HepG2 (cell line): ENCODE measurements around the gene SPINK8. TPM values are rescaled to one million over a fixed set of nuclear protein-coding genes. Genes with fewer than 3 reads are reported as not detected.

ENCODE experiments used
- ATAC-seq: fragments of 200-7000 bp; cut with Tn5 transposase; 3 replicates; pipeline ENCODE4 v1.9.1; 2020; ENCODE audit warnings: mild to moderate bottlenecking, moderate library complexity
- BruUV-seq: library from RNA; stranded (reverse); fragments of 400-500 nt; replicated peaks from 2 replicates; lab custom pipeline; 2021; lab: Mats Ljungman, UMichigan
- CTCF ChIA-PET: fragments of 300-600 bp; formaldehyde crosslinking; extraction: SDS; loops from one replicate; lab custom pipeline; 2021; ENCODE audit warnings: low total read pairs, inconsistent platforms, low intra/inter-chr PET ratio; lab: Yijun Ruan, JAX
- POLR2A ChIA-PET: fragments of 350-600 bp; sonication (Branson Sonifier 250); formaldehyde crosslinking; loops from one replicate; lab custom pipeline; 2020; ENCODE audit warnings: antibody characterized with exemption, inconsistent platforms; lab: Yijun Ruan, JAX
- DNase-seq: peaks from one replicate; pipeline ENCODE4 v3.0.0-alpha.2; 2015; ENCODE audit warnings: low spot score
- FAIRE-seq: peaks from 3 replicates; lab custom pipeline; 2011; peaks lifted over from hg19 to GRCh38; lab: Jason Lieb, UNC
- H2AFZ ChIP-seq: one replicate; pipeline ENCODE4 v1.6.1; 2011; ENCODE audit warnings: low read length, inconsistent platforms
- H3K27ac ChIP-seq: fragments of 300-600 bp; 3 replicates; pipeline ENCODE4 v1.8.0; 2011; ENCODE audit warnings: mixed run types, mild to moderate bottlenecking, mixed read lengths, low read length, inconsistent platforms; ENCODE audit not compliant: insufficient read depth; ENCODE audit errors: extremely low read length
- H3K27me3 ChIP-seq, 2 experiments: fragments of 200-600 bp in 1 of 2; 2 replicates in 1 of 2; 3 replicates in 1 of 2; pipeline versions ENCODE4 v1.6.0 to v1.8.0; 2011; ENCODE audit warnings: low read length in 2 of 2, mild to moderate bottlenecking in 2 of 2, moderate library complexity in 2 of 2, inconsistent platforms in 1 of 2; ENCODE audit not compliant: insufficient read depth in 2 of 2, control insufficient read depth in 1 of 2
- H3K36me3 ChIP-seq, 2 experiments: fragments of 200-600 bp in 1 of 2; replicated peaks in 1 of 2; 2 replicates in 1 of 2; 3 replicates in 1 of 2; pipeline versions ENCODE4 v1.5.1 to v1.8.0; 2011; ENCODE audit warnings: low read length in 2 of 2, inconsistent platforms in 1 of 2; ENCODE audit not compliant: insufficient read depth in 2 of 2, control insufficient read depth in 1 of 2
- H3K4me1 ChIP-seq: 2 replicates; pipeline ENCODE4 v1.5.1; 2012; ENCODE audit warnings: low read length, inconsistent platforms; ENCODE audit not compliant: insufficient read depth
- H3K4me2 ChIP-seq: 2 replicates; pipeline ENCODE4 v1.6.0; 2011; ENCODE audit warnings: low read depth, low read length, inconsistent platforms
- H3K4me3 ChIP-seq, 3 experiments: fragments of 200-600 bp in 1 of 3; sonication (generic), shearing (Covaris generic) in 1 of 3; replicated peaks in 1 of 3; 2 replicates each; pipeline ENCODE4 v1.5.1; 2011 to 2016; ENCODE audit warnings: low read length in 3 of 3, inconsistent platforms in 2 of 3, low read depth in 2 of 3, mild to moderate bottlenecking in 2 of 3, control low read depth in 1 of 3, mixed read lengths in 1 of 3; ENCODE audit not compliant: insufficient read depth in 1 of 3
- H3K79me2 ChIP-seq: one replicate; pipeline ENCODE4 v1.6.1; 2011; ENCODE audit warnings: low read length, inconsistent platforms; ENCODE audit not compliant: insufficient read depth
- H3K9ac ChIP-seq: 2 replicates; pipeline ENCODE4 v1.6.0; 2011; ENCODE audit warnings: mild to moderate bottlenecking, low read depth, low read length, inconsistent platforms; ENCODE audit not compliant: insufficient read depth
- H3K9me3 ChIP-seq: 2 replicates; pipeline ENCODE4 v1.5.1; 2012; ENCODE audit warnings: mild to moderate bottlenecking, low read length
- H4K20me1 ChIP-seq: 2 replicates; pipeline ENCODE4 v1.6.0; 2011; ENCODE audit warnings: inconsistent platforms, mild to moderate bottlenecking, low read length, moderate library complexity; ENCODE audit not compliant: insufficient read depth
- FOXK2 ChIP-seq: fragments of 450-650 bp; IDR thresholded peaks from 2 replicates; pipeline ENCODE4 v1.6.1; 2016
- GLI4 ChIP-seq: sonication (generic); formaldehyde crosslinking; IDR thresholded peaks from 2 replicates; pipeline ENCODE4 v1.5.1; 2020; ENCODE audit warnings: missing genetic modification reagents, mild to moderate bottlenecking, moderate library complexity, borderline replicate concordance
- KDM5A ChIP-seq: fragments of 200-600 bp; sonication (generic); IDR thresholded peaks from 2 replicates; pipeline ENCODE4 v1.7.0; 2018; ENCODE audit warnings: antibody characterized with exemption, mild to moderate bottlenecking, low read length, borderline replicate concordance
- KDM5B ChIP-seq: sonication (generic); formaldehyde crosslinking; IDR thresholded peaks from 2 replicates; pipeline ENCODE4 v1.4.0; 2020; ENCODE audit warnings: missing genetic modification reagents, mild to moderate bottlenecking, borderline replicate concordance
- NBN ChIP-seq: fragments of 450-650 bp; conservative IDR thresholded peaks from 2 replicates; pipeline ENCODE4 v1.6.1; 2017
- SP1 ChIP-seq, 2 experiments: fragments of 450-650 bp in 1 of 2; sonication (generic) in 1 of 2; formaldehyde crosslinking in 1 of 2; IDR thresholded peaks; 2 replicates each; pipeline versions ENCODE4 v1.4.0 to v1.6.1; 2016 to 2020; ENCODE audit warnings: missing genetic modification reagents in 1 of 2
- STAG1 ChIP-seq: sonication (generic); formaldehyde crosslinking; IDR thresholded peaks from 2 replicates; pipeline ENCODE4 v1.4.0; 2020; ENCODE audit warnings: missing genetic modification reagents
- USF2 ChIP-seq, 2 experiments: sonication (generic) in 1 of 2; formaldehyde crosslinking in 1 of 2; IDR thresholded peaks; 2 replicates each; pipeline versions ENCODE4 v1.5.1 to v1.6.1; 2011 to 2020; ENCODE audit warnings: borderline replicate concordance in 1 of 2, low read depth in 1 of 2, low read length in 1 of 2, mild to moderate bottlenecking in 1 of 2, missing genetic modification reagents in 1 of 2, moderate library complexity in 1 of 2
- ZFP37 ChIP-seq: sonication (generic); formaldehyde crosslinking; IDR thresholded peaks from 2 replicates; pipeline ENCODE4 v1.4.0; 2020; ENCODE audit warnings: missing genetic modification reagents, borderline replicate concordance
- ZFP82 ChIP-seq: sonication (generic); formaldehyde crosslinking; IDR thresholded peaks from 2 replicates; pipeline ENCODE4 v1.5.1; 2020; ENCODE audit warnings: mild to moderate bottlenecking, missing genetic modification reagents, borderline replicate concordance
- ZNF430 ChIP-seq: sonication (generic); formaldehyde crosslinking; IDR thresholded peaks from 2 replicates; pipeline ENCODE4 v1.9.0; 2021; ENCODE audit warnings: mild to moderate bottlenecking, missing genetic modification reagents
- ZSCAN20 ChIP-seq: sonication (generic); formaldehyde crosslinking; IDR thresholded peaks from 2 replicates; pipeline ENCODE4 v1.4.0; 2020; ENCODE audit warnings: missing genetic modification reagents, mild to moderate bottlenecking, borderline replicate concordance
- WGBS: methylation state at CpG from one replicate; pipeline ENCODE4 v1.1.6; 2017; ENCODE audit warnings: low lambda C conversion rate; 5-methylcytosine and 5-hydroxymethylcytosine counted together
- in situ Hi-C: cut with HindIII; loops from 2 replicates; pipeline ENCODE4 v1.10.0; 2017; ENCODE audit warnings: low pct_unique_long_range_greater_than_20kb; ENCODE audit not compliant: extremely low pct_ligation_motif_present
- intact Hi-C: fragments of 100-400 bp; cut with micrococcal nuclease; formaldehyde crosslinking; loops from one replicate; pipeline ENCODE4 v1.10.0; 2022; ENCODE audit not compliant: unreplicated experiment
- polyA plus RNA-seq, 8 experiments: library from polyadenylated mRNA; depleted of rRNA in 3 of 8; stranded (reverse) in 7 of 8; unstranded in 1 of 8; fragments of >200 nt; fragmentation: Illumina TruSeq in 4 of 8; extraction: Trizol in 4 of 8; gene quantifications; 2 replicates each; pipeline versions ENCODE4 v1.2.1 to v1.2.3, GENCODE V29; 2011 to 2016; ENCODE audit warnings: low read depth in 4 of 8, missing spikeins in 1 of 8, mixed read lengths in 1 of 8; ENCODE audit not compliant: insufficient read depth in 1 of 8
- total RNA-seq, 5 experiments: library from RNA; depleted of rRNA; stranded (reverse); fragments of >200 nt; fragmentation: Illumina TruSeq; extraction: Trizol; gene quantifications; 2 replicates each; pipeline ENCODE4 v1.2.3, GENCODE V29; 2016; ENCODE audit warnings: low read depth in 1 of 5
- TF ChIP-seq, protein P1 (sequence below): sonication (generic); formaldehyde crosslinking; IDR thresholded peaks from 2 replicates; pipeline ENCODE4 v1.5.0; 2020; ENCODE audit warnings: mild to moderate bottlenecking, missing genetic modification reagents, moderate library complexity
- TF ChIP-seq, protein P2 (sequence below): sonication (generic); formaldehyde crosslinking; IDR thresholded peaks from 2 replicates; pipeline ENCODE4 v1.8.0; 2022; ENCODE audit warnings: missing genetic modification reagents, mild to moderate bottlenecking, moderate library complexity, borderline replicate concordance
- TF ChIP-seq, protein P3 (sequence below): sonication (generic); formaldehyde crosslinking; IDR thresholded peaks from 2 replicates; pipeline ENCODE4 v1.9.0; 2022; ENCODE audit warnings: missing genetic modification reagents, mild to moderate bottlenecking, borderline replicate concordance

SPINK8 gene
- total and polyA plus RNA-seq, 2 of the 13 experiments (the other 11 are each of a cell fraction or from before 2014, with no cell fraction given) = not detected

GRCh38 chr3:48270306-48270705 lies 63.2 kb downstream of the SPINK8 start (continued):
- TF ChIP-seq FOXK2 (no peak), SP1 (IDR thresholded peaks at IDR 0.05) (no peak), SP1 (CRISPR knock-in tag; IDR thresholded peaks at IDR 0.05) (no peak), ZFP82 (no peak)

DNA sequence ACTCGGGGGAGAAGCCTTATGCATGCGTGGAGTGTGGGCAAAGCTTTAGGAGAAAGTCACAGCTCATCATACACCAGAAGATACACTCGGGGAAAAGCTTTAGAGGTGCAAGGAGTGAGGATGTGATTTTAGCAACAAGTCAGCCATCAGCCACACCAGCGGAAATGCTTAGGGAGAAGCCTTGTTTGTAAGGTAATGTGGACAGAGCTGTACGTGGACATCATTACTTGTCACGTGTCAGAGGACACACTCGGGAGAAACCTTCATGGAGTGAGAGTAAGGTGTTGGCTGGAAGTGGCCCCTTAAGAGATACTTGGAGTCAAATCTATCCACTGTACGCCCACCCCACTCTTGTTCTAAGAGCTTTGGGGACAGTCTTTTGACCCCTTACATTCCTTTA lies 63.9 kb downstream of the SPINK8 start:
- in situ Hi-C loops (no loop called here), intact Hi-C loops (no loop called here)
- Histone ChIP-seq H3K79me2 (no peaks in the 10 kb centered on the region), H3K4me1 (no peaks in the 10 kb centered on the region), H3K4me2 (no peak overlapping the region), H3K36me3 (peaks cover 3 to 19% of the 10 kb centered on the region in 2 experiments; a peak in 4 of 5 replicates), H4K20me1 (no peaks in the 10 kb centered on the region), H3K9ac (no peak overlapping the region), H3K27me3 (no peaks in the 10 kb centered on the region), H2AFZ (no peak overlapping the region), H3K27ac (no peak overlapping the region), H3K4me3 (no peak overlapping the region), H3K9me3 (no peaks in the 10 kb centered on the region)
- BruUV-seq = no TSS peak
- ChIA-PET CTCF (no interaction called here), POLR2A (interaction anchor here (1.0 kb wide), 1 partner anchor 170 kb away, joined by 3 read pairs; the partner anchor contains the start of genes CCDC51 and TMA7)
- WGBS = 98% methylated on average over 8 of the region's 8 CpGs
- DNase-seq (no peak), ATAC-seq (no peak), FAIRE-seq (no peak)
- no peak for TF ChIP-seq GLI4
- TF ChIP-seq, protein P1, sequence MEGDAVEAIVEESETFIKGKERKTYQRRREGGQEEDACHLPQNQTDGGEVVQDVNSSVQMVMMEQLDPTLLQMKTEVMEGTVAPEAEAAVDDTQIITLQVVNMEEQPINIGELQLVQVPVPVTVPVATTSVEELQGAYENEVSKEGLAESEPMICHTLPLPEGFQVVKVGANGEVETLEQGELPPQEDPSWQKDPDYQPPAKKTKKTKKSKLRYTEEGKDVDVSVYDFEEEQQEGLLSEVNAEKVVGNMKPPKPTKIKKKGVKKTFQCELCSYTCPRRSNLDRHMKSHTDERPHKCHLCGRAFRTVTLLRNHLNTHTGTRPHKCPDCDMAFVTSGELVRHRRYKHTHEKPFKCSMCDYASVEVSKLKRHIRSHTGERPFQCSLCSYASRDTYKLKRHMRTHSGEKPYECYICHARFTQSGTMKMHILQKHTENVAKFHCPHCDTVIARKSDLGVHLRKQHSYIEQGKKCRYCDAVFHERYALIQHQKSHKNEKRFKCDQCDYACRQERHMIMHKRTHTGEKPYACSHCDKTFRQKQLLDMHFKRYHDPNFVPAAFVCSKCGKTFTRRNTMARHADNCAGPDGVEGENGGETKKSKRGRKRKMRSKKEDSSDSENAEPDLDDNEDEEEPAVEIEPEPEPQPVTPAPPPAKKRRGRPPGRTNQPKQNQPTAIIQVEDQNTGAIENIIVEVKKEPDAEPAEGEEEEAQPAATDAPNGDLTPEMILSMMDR = no peak
- TF ChIP-seq KDM5B (CRISPR knock-in tag) = no peak
- TF ChIP-seq USF2 (IDR thresholded peaks at IDR 0.05; ENCODE audit: low read depth, low read length) = no peak
- TF ChIP-seq USF2 (CRISPR knock-in tag; IDR thresholded peaks at IDR 0.05; ENCODE audit: borderline replicate concordance) = no peak
- TF ChIP-seq ZFP37 (CRISPR knock-in tag) = no peak
- TF ChIP-seq, protein P2, sequence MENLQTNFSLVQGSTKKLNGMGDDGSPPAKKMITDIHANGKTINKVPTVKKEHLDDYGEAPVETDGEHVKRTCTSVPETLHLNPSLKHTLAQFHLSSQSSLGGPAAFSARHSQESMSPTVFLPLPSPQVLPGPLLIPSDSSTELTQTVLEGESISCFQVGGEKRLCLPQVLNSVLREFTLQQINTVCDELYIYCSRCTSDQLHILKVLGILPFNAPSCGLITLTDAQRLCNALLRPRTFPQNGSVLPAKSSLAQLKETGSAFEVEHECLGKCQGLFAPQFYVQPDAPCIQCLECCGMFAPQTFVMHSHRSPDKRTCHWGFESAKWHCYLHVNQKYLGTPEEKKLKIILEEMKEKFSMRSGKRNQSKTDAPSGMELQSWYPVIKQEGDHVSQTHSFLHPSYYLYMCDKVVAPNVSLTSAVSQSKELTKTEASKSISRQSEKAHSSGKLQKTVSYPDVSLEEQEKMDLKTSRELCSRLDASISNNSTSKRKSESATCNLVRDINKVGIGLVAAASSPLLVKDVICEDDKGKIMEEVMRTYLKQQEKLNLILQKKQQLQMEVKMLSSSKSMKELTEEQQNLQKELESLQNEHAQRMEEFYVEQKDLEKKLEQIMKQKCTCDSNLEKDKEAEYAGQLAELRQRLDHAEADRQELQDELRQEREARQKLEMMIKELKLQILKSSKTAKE (CRISPR knock-in tag) = no peak
- no peak for TF ChIP-seq ZSCAN20
- TF ChIP-seq, protein P3, sequence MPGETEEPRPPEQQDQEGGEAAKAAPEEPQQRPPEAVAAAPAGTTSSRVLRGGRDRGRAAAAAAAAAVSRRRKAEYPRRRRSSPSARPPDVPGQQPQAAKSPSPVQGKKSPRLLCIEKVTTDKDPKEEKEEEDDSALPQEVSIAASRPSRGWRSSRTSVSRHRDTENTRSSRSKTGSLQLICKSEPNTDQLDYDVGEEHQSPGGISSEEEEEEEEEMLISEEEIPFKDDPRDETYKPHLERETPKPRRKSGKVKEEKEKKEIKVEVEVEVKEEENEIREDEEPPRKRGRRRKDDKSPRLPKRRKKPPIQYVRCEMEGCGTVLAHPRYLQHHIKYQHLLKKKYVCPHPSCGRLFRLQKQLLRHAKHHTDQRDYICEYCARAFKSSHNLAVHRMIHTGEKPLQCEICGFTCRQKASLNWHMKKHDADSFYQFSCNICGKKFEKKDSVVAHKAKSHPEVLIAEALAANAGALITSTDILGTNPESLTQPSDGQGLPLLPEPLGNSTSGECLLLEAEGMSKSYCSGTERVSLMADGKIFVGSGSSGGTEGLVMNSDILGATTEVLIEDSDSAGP (CRISPR knock-in tag) = no peak
- no peak for TF ChIP-seq STAG1 (CRISPR knock-in tag)
- no peak for TF ChIP-seq ZNF430 (CRISPR knock-in tag)
- TF ChIP-seq NBN = no peak
- TF ChIP-seq KDM5A = no peak
